ENCODE measurements around the gene ANK2. TPM values are rescaled to one million over a fixed set of nuclear protein-coding genes. Genes with fewer than 3 reads are reported as not detected.
"Not testable (repeated sequence)": the region's sequence is repeated elsewhere in the genome, so short reads cannot be mapped to it uniquely, and the experiment has no call there.

Gene ANK2
- total RNA-seq, 1 experiment from 2014 or later: 22.5 TPM

DNA sequence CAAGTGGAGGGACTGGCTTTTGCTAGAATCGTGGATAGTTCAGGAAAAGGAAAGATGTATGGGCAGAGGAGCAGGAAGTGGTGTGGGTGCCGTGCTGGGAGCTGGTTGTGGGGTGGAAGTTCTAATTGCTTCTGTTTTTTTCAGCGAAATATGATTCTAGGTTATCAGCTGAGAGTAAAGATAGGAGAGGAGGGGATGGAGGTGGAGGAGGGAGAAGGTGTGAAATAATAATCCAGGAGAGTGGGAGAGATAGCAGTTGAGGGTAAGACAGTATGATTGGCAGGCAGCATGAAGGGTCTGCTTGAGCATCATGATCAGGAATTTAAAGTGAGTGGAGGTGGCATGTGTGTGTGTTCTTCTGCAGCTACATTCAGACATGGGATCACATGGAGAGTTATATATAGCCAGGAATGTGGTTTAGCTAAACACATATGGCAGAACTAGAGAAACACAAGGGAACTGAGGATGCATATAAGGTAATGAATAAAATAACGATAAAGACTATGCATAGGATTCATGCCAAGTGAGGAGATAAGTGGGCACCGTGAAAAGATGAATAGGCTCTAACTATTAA lies 133.7 kb downstream of the ANK2 start:
- DNase-seq (ENCODE audit: extremely low read depth, low read depth): no peak

DNA sequence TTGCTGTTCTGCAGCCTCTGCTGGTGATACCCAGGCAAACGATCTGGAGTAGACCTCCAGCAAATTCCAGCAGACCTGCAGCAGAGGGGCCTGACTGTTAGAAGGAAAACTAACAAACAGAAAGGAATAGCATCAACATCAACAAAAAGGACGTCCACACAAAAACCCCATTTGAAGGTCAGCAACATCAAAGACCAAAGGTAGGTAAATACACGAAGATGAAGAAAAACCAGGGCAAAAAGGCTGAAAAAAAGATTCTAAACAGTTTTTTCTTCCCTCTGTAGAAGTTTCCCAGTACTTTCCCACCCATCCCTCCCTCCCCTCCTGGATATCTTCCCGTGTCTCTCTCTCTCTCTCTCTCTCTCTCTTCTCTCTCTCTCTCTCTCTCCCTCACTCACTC lies 136.8 kb downstream of the ANK2 start:
- not testable (repeated sequence) for DNase-seq (ENCODE audit: extremely low read depth, low read depth)

DNA sequence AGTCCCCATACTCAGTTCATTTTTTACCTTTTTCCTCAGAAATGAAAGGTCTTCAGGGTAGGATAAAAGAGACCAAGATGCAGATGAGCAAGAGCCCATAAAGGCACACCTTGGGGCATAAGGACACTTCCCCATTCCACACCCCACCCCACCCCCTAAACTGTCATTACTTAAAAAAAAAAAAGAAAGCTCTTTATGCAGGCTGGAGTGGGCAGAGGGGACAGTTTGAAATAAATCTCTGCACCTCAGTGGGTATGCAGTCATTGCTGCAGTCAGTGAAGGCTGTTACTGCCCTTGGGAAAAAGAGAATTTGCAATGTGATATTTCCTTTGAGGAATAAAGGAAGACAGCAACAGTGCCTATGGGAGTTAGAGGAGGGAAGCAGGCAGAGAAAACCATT lies 137.5 kb downstream of the ANK2 start:
- no peak for DNase-seq (ENCODE audit: extremely low read depth, low read depth)

DNA sequence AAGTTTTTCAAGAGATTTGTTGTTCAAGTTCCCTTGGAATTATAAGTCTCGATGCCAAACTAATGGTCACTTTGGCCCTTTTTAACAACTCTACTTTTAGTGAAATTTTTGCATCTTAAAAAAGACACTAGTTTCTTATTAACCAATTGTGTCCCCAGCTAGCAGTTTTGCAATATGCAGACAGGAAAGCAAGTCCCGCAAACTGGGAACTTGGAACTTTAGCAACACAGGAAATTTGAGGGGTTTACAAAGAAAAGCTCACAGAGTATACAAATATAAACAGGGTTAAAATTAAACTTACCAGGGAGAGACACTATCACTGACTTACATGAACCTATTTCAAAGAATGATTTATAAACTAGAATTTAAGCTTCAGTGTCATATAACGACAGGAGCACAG lies 137.9 kb downstream of the ANK2 start:
- DNase-seq (ENCODE audit: extremely low read depth, low read depth): no peak

- DNase-seq (ENCODE audit: extremely low read depth, low read depth): no peak
These were observed 140.1 kb downstream of the ANK2 start for GRCh38 chr4:113189546-113189945.

DNA sequence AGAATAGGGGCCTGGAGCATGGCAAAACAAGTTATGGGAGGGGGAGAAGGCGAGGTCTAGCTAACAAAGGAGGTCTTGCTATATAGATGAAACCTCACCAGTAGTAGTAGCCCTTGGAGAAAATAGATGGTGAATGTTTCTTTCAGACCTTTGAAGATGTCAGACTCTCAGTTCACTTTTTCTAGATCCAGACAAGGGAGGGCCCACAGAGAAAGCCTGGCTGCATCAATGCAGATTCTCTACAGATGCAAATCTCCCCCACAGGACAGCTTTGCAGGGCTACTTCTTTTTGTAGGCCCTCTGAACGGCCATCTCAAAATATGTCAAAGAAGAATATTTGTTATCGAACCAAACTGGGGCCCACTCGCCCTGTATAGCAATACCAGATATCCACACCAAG lies 159.7 kb downstream of the ANK2 start:
- no peak for DNase-seq (ENCODE audit: extremely low read depth, low read depth)

- no peak for DNase-seq (ENCODE audit: extremely low read depth, low read depth)
These were observed 160.3 kb downstream of the ANK2 start for GRCh38 chr4:113209652-113210320.

GRCh38 chr4:113212613-113213012 lies 163.2 kb downstream of the ANK2 start:
- no peak for DNase-seq (ENCODE audit: extremely low read depth, low read depth)

DNA sequence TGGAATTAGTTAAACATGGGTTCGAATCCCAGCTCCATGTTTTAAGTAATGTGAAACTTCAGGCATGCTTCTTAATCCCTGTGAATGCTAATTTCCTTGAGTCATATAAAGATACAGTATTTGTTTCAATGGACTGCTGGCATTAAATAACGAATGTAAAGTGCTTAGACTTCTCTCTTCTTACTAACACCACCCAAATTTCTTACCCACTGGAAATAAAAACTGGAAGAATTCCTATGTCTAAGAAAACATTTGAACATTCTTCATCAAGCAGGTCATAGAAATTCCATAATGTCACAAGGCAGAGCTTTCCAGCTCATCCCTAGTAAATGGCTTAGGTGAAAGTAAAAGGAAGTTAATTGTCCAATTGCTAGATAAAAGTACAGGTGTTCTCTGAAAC lies 172.5 kb downstream of the ANK2 start:
- no peak for DNase-seq (ENCODE audit: extremely low read depth, low read depth)

GRCh38 chr4:113222471-113222870 lies 173.0 kb downstream of the ANK2 start:
- DNase-seq (ENCODE audit: extremely low read depth, low read depth): no peak

DNA sequence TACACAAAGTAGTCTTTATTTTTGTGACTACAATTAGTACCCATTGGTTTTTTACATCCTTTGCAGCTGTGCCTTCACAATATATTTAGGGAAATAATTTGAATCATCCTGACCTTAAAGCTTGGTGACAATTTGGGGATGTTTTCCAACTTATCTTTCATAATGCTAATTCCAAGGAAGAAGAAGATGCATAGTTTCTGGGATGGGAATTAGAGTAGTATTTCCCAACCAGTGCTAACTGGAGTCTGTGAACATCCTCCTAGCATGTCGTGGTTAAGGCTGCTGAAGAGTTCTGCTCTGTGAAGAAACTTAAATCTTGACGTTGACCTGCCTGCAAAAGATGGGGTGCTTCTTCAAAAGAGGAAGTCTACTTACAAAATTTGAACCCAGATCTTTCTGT lies 173.5 kb downstream of the ANK2 start:
- no peak for DNase-seq (ENCODE audit: extremely low read depth, low read depth)

- no peak for DNase-seq (ENCODE audit: extremely low read depth, low read depth)
These were observed 182.7 kb downstream of the ANK2 start for GRCh38 chr4:113232194-113232593.

- no peak for DNase-seq (ENCODE audit: extremely low read depth, low read depth)
These were observed 187.5 kb downstream of the ANK2 start for GRCh38 chr4:113236916-113237315.

DNA sequence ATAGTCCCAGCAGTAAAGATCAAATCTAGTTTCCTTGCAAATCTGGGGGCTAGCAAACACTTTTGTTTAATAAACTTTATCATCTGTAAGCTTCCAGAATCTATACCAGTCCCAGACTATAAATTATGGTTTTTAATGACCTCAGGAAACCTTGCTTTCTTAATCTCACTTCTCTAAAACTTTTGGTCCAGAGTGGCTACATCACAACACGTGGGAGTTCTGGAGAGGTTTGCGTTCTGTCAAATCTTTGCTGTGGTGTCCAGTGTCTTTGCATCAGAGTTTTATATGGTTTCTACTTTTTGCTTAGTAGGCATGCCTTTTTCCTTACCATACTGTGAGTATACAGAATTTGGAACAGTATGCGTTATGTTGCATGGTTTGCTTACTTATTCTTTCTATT lies 193.9 kb downstream of the ANK2 start:
- no peak for DNase-seq (ENCODE audit: extremely low read depth, low read depth)

DNA sequence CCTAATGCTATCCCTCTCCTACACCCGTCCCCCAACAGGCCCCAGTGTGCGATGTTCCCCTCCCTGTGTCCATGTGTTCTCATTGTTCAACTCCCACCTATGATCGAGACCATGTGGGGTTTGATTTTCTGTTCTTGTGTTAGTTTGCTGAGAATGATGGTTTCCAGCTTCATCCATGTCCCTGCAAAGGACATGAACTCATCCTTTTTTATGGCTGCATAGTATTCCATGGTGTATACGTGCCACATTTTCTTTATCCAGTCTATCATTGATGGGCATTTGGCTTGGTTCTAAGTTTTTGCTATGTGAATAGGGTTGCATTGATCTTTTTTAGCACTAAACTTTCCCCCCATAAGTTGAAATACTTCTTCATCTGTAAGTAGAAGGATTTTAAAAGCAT lies 195.3 kb downstream of the ANK2 start:
- not testable (repeated sequence) for DNase-seq (ENCODE audit: extremely low read depth, low read depth)

DNA sequence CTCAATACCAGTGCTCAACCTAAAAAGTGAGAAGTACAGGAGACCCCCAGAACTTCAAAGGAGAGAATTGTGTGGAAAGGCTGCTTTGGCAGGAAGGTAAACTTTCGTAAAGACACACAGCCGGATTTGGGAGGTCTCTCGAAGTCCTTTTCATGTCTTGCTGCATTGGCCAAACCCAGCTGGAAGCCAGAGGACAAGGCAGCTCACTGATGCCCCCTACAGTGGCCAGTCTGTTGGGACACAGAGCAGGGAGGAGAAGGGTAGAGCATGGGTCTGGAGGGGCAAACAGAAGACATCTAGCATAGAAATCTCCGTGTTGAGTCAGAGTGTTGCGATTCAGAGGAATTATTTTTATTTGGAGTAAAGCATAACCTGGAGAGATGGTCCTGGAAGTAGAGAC lies 198.9 kb downstream of the ANK2 start:
- DNase-seq (ENCODE audit: extremely low read depth, low read depth): no peak

DNA sequence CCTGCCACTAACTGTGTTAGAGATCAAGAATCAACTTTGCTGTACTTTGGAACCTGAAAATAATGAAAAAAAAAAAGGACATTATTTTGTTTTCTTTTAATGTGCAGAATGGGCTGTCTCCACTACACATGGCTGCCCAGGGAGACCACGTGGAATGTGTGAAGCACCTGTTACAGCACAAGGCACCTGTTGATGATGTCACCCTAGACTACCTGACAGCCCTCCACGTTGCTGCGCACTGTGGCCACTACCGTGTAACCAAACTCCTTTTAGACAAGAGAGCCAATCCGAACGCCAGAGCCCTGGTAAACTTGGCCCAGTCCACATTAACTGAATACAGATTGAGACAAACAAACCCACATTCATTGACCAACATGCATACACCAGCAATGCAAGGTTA lies 206.2 kb downstream of the ANK2 start:
- no peak for DNase-seq (ENCODE audit: extremely low read depth, low read depth)

GRCh38 chr4:113256946-113257345 lies 207.5 kb downstream of the ANK2 start:
- DNase-seq (ENCODE audit: extremely low read depth, low read depth): no peak

DNA sequence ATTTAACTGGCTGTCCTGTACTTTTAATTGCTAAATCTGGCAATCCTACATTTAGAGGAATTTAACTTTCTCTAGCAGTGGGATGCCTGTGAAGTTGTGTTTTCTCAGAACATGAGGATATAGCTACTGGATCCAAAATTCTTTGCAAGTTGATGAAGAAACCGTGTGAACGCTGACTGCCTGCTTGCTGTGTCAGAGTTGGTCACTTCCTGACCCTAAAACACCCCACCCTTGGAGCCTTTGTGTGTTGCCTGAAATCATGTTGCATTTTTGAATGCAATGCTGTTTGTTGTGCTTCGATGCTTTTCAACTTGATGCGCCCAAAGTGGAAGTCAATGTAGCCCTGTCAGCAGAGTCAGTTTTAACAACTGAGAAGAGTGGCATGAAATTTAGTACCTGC lies 211.2 kb downstream of the ANK2 start:
- DNase-seq (ENCODE audit: extremely low read depth, low read depth): no peak

- DNase-seq (ENCODE audit: extremely low read depth, low read depth): no peak
These were observed 213.8 kb downstream of the ANK2 start for GRCh38 chr4:113263274-113263673.

- DNase-seq (ENCODE audit: extremely low read depth, low read depth): no peak
These were observed 221.3 kb downstream of the ANK2 start for GRCh38 chr4:113270520-113271319.

- no peak for DNase-seq (ENCODE audit: extremely low read depth, low read depth)
These were observed 223.1 kb downstream of the ANK2 start for GRCh38 chr4:113272523-113272922.
